Esophagus muscularis mucosa (tissue), 3 donors: ENCODE measurements around the gene SLC29A2.

Experiments used
- CTCF ChIP-seq, 3 experiments: fragments of 200-600 bp in 2 of 3; fragments of 450-650 bp in 1 of 3; sonication (generic) in 2 of 3; IDR thresholded peaks; one replicate each; pipeline ENCODE4 v1.5.1; 2017 to 2019; ENCODE audit warnings: antibody characterized with exemption in 3 of 3, mild to moderate bottlenecking in 2 of 3, moderate library complexity in 1 of 3
- POLR2A ChIP-seq: fragments of 450-650 bp; IDR thresholded peaks from one replicate; pipeline ENCODE4 v1.6.1; 2017; ENCODE audit warnings: antibody characterized with exemption, moderate library complexity, mild to moderate bottlenecking, low read depth
- POLR2AphosphoS5 ChIP-seq, 2 donors: sonication (generic); formaldehyde crosslinking; IDR thresholded peaks; one replicate each; pipeline ENCODE4 v1.6.1; 2017; ENCODE audit warnings: antibody characterized with exemption in 2 of 2

- TF ChIP-seq POLR2A = no peak
- TF ChIP-seq CTCF (IDR thresholded peaks at IDR 0.05) = no peak
- no peak for TF ChIP-seq POLR2AphosphoS5 (IDR thresholded peaks at IDR 0.05)
These were observed 32.3 kb downstream of the SLC29A2 start for GRCh38 chr11:66339162-66339675.
